Limb (tissue), 2 donors: ENCODE measurements around the gene SCAPER.
A peak's percentile ranks its signal among the peaks of the same experiment; 100 is the strongest.

ENCODE experiments used
- DNase-seq, 2 donors: peaks; one replicate each; pipeline ENCODE4 v3.0.0-alpha.2; 2016; ENCODE audit errors: extremely low spot score in 2 of 2

SCAPER gene

DNA sequence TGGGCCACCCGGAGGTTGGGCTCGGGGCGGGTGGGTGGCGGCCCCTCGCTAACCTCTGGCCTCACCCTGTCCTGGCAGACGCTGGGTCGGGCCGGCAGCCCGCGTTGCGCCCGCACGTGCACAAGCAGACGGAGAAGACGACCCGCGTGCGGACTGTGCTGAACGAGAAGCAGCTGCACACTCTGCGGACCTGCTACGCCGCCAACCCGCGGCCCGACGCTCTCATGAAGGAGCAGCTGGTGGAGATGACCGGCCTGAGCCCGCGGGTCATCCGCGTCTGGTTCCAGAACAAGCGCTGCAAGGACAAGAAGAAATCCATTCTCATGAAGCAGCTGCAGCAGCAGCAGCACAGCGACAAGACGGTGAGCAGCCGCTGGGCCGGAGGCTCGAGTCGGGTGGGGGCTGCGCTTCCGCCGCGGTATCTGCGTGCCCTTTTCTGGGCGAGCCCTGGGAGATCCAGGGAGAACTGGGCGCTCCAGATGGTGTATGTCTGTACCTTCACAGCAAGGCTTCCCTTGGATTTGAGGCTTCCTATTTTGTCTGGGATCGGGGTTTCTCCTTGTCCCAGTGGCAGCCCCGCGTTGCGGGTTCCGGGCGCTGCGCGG, 564.8 kb downstream of the SCAPER start:
- peak in 1 of 2 donors; percentile 81 for DNase-seq

DNA sequence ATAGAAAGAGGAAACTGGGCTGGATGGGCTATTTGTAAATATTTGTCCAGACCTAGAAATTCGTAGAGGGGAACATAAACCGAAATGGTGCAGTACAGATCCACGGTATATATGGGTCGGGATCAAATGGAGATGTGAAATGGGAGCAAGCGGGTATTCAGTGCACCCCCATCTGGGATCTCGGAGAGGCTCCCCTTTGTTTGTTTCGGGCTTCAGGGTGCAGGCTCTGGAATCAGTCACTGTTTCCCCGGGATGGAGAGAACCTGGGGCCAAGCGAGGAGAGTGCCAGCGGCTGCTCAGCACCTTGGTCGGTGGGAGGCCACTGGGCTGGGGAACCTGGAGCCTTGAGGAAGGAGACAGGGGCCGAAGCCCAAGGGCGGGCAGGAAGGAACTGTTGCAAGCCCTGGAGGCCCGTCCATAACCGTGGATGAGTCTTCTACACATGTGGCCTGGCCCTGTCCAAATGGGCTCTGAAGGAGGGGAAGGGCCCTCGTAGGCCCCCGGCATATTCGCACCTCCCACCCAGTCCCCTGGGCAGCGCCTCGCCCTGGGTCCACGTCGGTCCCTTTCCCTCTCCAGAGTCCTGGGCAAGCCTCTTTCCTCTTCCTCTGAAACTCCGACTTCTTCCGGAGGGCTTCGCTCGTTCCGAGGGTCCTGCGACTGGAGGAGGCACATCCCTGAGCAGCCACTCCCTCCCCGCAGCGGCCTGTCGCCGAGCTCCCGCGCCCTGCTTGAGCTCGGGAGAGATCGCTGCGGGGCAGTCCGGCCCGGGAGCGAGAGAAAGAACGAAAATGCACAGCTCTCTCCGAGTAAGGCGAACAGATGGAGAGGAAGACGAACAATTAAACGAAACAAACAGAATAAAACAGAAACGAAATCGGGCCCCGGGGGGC, 565.6 kb downstream of the SCAPER start:
- DNase-seq = peak in 1 of 2 donors; percentile 77

DNA sequence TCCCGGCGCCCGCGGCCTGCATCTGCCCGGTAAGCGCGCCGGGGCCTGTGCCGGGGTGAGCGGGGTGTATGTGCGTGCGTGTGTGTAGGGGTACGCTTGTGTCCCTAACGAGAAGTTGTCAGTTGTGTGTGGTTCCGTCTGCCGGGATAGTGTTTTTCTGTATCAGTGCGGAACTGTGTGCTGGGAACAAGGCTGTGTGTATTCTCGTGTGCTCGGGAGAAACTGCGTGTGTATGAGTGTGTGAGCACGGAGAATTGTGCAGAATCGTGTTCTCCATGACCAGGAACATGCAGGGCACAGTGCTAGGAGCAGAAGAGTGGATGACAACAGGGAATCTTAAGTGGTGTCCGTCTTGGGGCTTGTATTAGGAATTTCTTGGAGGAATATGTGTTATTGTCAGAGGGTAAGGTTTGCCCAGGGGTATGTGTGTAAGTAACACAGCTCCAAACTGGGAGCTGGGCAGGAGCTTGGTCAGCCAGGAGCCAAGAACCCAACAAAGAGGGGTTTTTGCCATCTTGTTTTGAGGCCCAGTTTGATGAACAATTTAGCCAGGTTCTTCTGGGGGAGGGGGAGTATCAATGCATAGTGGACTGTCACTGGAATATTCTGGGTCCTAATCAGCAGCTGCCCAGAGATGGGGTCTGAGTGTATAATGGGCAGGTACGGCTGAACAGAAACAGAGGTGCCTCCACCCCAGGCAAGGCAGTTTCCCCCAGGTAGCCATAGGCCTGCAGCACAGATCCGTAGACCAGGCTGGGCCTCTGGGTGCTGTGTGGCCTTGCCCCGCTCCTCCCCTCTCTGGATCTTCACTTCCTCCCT, 566.4 kb downstream of the SCAPER start:
- DNase-seq = no peak

DNA sequence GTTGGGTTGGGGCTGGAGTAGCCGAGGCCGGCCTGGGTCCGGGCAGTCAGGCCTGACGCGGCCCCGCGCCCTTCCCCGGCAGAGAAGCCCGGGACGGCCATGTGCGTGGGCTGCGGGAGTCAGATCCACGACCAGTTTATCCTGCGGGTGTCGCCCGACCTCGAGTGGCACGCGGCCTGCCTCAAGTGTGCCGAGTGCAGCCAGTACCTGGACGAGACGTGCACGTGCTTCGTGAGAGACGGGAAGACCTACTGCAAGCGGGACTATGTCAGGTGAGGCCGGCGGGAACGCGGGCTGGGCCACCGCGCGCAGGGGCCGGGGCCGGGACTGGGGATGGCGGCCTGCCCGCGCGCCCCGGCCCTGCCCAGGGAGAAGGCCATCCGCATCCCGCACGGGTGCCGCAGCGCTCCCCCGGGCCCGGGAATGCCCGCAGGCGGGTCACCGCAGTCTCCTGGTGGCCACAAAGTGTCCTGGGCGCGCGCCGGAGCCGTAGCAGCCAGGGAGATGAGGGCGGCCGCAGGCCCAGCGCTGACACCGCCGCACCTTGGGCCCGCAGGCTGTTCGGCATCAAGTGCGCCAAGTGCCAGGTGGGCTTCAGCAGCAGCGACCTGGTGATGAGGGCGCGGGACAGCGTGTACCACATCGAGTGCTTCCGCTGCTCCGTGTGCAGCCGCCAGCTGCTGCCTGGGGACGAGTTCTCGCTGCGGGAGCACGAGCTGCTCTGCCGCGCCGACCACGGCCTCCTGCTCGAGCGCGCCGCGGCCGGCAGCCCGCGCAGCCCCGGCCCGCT, 567.2 kb downstream of the SCAPER start:
- DNase-seq = peak in 1 of 2 donors; percentile 64

DNA sequence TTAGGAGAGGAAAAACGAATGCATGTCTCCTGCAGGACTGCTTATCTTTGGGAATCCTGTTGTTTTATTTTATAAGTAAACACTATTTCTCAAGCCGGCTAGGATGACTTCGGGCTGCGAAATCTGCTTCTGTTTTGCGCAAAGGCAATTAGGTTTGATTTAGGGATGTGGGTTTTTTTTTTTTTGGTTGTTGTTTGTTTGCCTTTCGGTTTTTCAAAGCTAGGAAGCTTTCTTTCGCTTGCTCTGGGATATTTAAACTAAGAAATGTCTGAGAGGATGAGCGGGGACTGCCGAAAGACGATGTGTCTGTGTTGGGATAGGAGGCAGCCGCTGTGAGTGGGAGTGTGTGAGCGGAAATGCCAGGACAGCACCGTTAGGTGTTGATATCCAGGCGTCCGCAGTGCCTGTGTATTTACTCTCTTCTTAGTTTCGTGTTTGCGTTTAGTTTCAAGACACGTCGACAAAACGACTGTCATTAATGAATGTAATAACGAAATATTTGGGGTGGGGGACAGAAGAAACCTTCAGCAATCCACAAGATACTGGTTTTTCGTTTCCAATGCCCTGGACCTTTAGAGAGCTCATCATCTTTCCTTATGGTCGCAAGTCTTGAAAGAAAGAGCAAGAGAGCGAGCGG, 568.0 kb downstream of the SCAPER start:
- peak in 1 of 2 donors; percentile 60 for DNase-seq

DNA sequence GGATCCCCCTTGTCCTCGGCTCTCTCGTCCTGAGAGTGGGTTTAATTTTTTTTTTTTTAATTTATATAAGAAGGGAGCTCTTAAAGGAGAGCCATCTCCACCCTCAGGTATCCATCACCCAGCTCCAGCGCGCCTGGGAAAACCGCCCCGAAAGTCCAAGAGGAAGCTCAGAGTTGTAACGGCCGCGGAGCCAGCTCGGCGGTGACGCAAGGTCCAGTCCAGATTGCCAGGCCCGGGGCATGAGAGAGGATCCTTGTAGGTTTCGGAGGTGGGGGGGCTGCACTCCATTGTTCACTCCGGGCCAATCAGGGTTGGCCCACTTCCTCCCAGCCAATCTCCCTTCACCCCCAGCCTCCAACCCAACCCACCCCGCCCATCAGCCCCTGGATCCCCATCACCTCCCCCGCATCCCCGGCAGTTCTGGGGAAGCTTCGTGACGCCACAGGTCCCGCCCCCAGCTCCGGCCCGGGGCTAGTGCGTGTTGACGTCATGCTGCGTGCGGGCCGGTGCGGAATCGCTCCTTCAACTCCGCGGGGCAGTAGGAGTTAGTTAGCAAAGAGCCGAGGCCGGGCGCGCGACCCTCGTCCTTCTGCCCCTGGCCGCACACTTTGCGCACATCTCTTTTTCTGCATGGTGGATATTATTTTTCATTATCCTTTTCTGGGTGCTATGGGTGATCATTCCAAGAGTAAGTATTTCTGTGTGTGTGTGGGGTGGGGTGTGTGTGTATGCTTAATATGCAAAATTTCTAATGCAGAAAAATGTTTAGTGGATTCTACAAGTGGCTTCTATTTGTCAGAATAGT, 568.7 kb downstream of the SCAPER start, which contains the start of gene ISL2:
ISL2 (plus strand) TSS at position 520 of the 805 bp plus-strand sequence; CDS start at position 631, 111 bp downstream.
- DNase-seq = peak in 1 of 2 donors; percentile 81

DNA sequence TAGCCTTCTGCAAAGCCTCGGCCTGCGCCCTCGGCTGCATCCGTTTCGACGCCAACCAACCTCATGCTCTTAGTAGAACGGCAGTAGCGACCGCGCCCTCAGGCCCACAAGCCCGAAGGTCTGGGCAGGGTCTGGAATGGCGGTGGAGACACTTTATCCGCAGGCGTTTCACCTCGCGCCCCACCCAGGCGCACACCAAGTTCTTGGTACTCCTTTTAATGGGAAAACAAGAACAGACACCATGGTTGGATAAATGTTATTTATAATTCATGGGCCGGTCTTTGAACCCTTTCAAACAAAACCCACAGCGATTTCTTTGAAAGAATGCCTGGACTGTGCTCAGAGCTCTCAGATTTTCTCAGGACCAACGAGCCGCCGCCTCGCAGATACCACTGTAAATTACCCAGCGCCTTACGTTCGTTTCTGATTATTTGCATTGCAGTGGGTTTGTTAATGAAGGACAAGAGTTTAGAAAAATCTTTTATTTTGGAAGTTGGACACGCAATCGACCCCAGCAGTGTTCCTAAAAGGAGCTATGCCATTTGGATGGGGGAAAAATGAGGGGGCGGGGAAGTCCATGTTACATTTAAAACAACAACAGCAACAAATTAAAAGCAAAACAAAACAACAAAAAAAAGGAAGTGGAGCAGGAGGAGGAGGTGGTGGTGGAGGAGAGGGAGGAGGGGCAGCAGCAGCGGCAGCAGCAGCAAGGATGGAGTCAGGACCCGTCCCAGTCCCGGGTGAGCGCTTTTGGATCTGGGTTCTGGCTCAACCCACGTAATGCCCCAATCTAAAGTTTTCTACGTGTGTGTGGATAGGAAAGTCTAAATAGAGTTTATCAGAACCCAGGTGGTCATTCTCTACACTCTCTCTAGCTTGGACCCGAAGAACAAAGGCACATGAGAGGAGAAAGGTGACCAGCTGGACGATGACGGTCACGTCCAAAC, 569.6 kb downstream of the SCAPER start:
- peak in 1 of 2 donors; percentile 66 for DNase-seq

DNA sequence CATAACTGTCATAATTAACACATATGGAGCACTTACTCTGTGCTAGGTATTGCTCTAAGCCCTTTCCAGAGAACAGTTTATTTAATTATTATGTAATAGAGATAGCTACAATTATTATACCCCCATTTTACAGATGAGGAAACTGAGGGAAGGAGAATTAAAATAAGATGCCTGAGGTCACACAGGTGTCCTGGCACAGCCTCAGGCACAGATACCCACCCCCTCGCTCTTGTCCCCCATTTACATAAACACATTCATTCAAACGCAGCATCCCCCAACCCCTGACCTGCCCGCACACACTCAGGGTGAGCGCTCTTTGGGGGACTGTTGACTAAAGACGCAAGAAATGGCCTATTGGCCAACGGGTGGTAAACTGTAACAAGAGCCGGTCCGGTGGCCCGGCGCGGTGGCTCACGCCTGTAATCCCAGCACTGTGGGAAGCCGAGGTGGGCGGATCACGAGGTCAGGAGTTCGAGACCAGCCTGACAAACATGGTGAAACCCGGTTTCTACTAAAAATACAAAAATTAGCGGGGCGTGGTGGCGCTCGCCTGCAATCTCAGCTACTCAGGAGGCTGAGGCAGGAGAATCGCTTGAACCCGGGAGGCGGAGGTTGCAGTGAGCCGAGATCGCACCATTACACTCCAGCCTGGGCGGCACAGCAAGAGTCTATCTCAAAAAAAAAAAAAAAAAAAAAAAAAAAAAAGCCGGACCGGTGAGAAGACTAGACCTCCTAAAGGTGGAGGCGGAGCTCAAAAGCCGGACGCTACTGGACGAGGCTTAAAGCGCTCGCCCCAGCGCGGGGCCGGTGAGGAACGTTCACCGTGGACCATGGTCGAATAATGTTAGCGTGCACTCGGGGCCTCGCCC, 570.5 kb downstream of the SCAPER start:
- DNase-seq = no peak

DNA sequence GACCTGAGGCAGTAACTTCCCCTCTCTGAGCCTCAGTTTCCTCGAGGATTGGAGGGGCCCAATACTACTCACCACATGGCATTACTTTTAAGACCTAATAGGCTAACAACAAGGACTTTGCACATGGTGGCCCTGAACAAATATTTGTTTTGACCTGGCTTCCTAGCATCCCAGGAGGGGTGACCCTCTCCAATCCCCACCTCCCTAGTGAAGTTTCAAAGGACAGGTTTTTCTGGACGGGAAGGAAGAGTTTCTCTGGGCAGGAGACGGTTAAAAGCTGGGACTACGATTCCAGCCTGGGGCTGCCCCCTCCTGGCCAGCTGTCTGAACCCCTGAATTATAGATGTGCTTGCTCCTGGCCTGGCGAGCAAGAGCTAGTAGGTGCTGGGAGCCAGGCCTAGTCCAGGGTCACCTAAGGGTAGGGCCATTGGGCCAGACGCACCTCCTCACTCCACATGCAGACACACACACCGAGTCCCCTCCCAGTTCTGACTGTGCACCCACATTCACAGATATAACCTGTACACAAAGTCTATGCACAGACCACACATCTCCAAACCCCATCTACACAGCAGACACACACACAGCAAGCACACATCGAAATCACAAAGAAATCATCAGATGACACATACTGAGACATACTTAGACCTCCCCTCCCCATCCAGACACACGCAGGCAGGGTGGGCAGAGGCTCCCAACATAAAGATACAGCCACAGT, 571.3 kb downstream of the SCAPER start:
- DNase-seq = peak in 1 of 2 donors; percentile 48

DNA sequence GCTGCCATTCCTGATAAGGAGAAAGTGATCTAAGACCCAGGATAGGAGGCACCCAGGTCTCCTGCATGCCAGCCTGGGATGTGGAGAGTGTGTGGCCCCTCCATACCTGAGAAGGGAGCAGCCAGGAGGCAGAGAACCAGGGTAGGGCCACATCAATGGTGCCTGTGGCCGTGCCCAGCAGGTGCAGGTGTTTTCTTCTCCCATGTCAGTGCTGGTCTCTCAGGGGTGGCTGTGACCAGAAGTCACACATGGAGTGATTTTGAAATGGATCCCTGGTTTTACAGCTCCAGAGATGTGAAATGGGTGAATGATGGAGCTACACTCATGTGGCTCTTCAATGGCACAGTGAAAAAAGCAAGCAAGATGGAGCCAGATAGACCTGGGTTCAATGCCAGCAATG, 571.8 kb downstream of the SCAPER start:
- DNase-seq = no peak

DNA sequence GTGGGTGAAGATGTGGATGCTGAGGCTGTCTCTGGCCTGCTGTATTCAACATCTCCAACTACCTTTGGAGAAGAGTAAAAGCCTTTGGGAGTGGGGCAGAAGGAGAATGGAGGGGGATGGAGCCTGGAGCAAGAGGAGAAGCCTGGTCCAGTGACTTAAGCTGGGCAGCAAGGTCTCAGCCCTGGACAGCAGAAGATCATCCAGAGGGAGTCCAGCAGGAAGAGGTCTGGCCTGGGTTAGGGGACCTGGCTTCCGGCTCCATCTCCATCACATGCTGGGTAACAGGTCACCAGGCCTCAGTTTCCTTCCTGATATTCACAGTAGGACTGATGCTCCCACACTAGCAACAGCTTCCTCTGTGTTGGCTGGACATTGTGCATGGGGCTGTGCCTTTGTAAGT, 572.3 kb downstream of the SCAPER start:
- DNase-seq = no peak

DNA sequence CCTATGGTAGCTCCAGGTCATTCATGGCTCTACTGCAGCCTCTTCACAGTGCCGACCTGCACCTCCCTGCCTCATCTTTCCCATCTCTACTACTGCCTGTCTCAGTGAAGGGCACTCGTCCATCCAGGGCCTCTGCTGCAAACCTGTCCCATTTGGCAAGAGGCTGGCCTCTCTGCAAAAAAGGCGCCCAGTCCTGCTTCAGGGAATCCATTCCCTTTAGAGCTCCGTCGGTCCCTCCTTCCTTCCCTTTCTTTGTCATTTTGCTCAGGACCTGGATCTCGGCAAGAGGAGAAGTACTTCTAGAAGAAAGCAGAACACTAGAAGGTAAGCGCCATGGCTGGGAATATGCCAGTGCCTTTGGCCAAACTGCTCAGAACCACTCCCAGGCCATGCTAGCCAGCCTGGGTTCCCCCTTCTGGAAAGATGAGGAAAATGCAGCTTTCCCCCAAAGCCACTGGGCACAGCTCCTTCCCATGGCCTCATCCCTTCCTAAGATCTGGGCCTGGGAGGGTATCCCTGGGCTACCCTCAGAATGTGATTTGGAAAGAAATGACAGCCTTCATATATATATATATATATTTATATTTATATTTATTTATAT, 575.0 kb downstream of the SCAPER start:
- DNase-seq = no peak

DNA sequence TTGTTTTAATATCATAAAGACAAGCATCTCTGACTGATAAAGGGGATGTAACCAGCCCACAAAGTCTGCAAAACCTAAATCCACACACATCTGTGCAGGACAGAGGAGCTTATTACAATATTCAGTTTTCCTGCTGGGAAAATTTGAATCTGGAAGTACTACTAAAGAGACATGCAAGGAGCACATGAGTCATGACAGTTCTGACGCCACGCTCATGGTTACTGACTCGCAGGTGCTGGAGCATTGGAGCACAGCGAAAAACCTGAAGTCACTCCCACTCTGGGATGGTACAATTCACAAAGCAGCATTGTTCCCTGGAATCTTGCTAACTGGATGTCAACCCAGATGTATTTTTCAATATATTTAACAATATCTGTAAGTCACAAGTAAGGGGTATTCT, 576.2 kb downstream of the SCAPER start:
- DNase-seq = no peak

DNA sequence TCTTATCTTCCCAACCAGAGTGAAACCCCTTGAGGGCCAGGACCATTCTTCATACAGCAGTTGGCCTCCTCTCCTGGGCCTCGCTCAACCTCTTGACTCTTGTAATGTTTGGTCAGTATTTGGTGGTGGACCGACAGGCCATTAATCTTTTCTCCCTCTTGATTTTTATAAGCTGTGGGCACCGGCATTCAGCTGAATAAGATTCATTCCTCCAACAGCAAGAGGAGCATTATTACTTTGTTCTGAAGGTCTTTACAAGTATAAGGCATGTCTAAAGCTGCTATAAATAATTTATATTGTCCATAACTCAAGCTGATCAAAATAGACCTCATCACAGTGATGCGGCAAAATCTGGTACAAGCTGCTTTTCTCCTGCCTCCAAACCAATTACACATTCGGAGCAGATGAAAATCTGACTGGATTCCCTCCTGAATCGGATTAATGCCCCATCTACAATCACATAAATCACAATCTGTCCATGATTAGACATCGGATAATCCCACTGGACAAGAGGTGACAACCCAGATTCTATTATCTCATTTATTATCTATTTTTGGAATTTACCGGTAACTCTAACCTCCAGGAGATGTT, 576.9 kb downstream of the SCAPER start:
- no peak for DNase-seq

DNA sequence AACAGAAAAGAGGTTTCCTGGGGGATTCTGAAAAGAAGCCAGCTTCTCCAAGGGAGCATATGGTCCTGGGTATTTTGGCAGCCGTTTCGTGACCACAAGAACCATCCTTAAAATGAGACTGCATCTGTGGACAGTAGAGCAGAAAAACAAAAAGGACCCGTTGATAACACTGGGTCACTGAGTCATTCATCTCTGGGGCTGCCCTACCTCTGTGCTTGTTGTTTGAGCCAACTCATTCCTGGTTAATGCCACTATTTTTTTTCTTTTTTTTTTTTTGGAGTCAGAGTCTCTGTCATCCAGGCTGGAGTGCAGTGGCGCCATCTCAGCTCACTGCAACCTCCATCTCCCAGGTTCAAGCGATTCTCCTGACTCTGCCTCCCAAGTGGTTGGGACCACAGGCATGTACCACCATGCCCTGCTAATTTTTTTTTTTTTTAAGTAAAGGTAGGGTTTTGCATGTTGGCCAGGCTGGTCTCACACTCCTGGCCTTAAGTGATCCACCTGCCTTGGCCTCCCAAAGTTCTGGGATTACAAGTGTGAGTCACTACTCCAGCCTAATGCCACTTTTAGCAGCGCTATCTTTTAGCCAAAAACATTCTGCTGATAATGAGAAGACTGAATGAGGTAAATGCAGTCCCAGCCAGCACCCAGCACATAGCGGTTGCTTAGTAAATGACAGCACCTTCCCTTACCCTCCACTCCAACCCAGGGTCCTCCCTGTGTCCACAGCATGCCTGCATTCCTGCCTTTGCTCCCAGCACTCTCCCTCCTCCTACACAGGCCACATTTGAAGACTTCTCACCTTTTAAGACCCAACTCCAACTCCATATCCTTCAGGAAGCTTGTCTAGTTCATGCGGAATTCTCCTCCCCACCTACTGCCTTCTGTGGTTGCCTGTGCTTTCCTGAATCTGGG, 577.7 kb downstream of the SCAPER start:
- DNase-seq = no peak
